HEK293 (cell line): Measurements from ENCODE around the gene IFFO2.
A peak's percentile ranks its signal among the peaks of the same experiment; 100 is the strongest.

Experiments used
- CTCF ChIA-PET: fragments of 350-600 bp; formaldehyde crosslinking; extraction: SDS; loops from one replicate; lab custom pipeline; 2021; ENCODE audit warnings: antibody characterized with exemption; lab: Yijun Ruan, JAX
- POLR2A ChIA-PET: fragments of 300-600 bp; formaldehyde crosslinking; extraction: SDS; loops from one replicate; lab custom pipeline; 2020; ENCODE audit warnings: antibody characterized with exemption, inconsistent platforms; lab: Yijun Ruan, JAX
- H3K27ac ChIP-seq: fragments of 200-500 bp; sonication (Bioruptor generic); 2 replicates; pipeline ENCODE4 v1.5.1; 2014; ENCODE audit warnings: low read depth, low read length, control low read depth, inconsistent platforms; ENCODE audit errors: extremely low read depth
- H3K36me3 ChIP-seq, 2 experiments: fragments of 200-500 bp in 1 of 2; sonication (Bioruptor generic) in 1 of 2; 1 replicate in 1 of 2; 2 replicates in 1 of 2; pipeline ENCODE4 v1.5.1; 2014 to 2017; ENCODE audit warnings: inconsistent platforms in 2 of 2, low read length in 2 of 2; ENCODE audit not compliant: control insufficient read depth in 2 of 2, insufficient read depth in 1 of 2
- H3K4me1 ChIP-seq: fragments of 200-500 bp; sonication (Bioruptor generic); 2 replicates; pipeline ENCODE4 v1.5.1; 2014; ENCODE audit warnings: mild to moderate bottlenecking, low read length, inconsistent platforms; ENCODE audit not compliant: control insufficient read depth, insufficient read depth
- H3K4me3 ChIP-seq: 2 replicates; pipeline ENCODE4 v1.5.1; 2011; ENCODE audit warnings: low read depth, mild to moderate bottlenecking, control low read depth, low read length, moderate library complexity
- H3K9me3 ChIP-seq: fragments of 200-500 bp; sonication (Bioruptor generic); 2 replicates; pipeline ENCODE4 v1.5.1; 2014; ENCODE audit warnings: low read depth, low read length, inconsistent platforms; ENCODE audit not compliant: control insufficient read depth, insufficient read depth
- GLIS1 ChIP-seq: fragments of 450-650 bp; formaldehyde crosslinking; IDR thresholded peaks from 2 replicates; pipeline ENCODE4 v1.5.1; 2016; ENCODE audit warnings: missing biosample characterization, missing genetic modification characterization
- IKZF3 ChIP-seq: fragments of 450-650 bp; IDR thresholded peaks from 2 replicates; pipeline ENCODE4 v1.5.0; 2018; ENCODE audit warnings: missing biosample characterization, mild to moderate bottlenecking, missing genetic modification characterization, moderate library complexity
- KLF16 ChIP-seq: fragments of 450-650 bp; formaldehyde crosslinking; IDR thresholded peaks from 2 replicates; pipeline ENCODE4 v1.5.1; 2017; ENCODE audit warnings: missing biosample characterization, missing genetic modification characterization
- ZBTB8A ChIP-seq: fragments of 450-650 bp; formaldehyde crosslinking; IDR thresholded peaks from 2 replicates; pipeline ENCODE4 v1.5.1; 2016; ENCODE audit warnings: missing biosample characterization, missing genetic modification characterization
- ZFHX2 ChIP-seq: fragments of 450-650 bp; formaldehyde crosslinking; conservative IDR thresholded peaks from 2 replicates; pipeline ENCODE4 v1.5.1; 2016; ENCODE audit warnings: missing biosample characterization, missing genetic modification characterization
- ZNF16 ChIP-seq: fragments of 450-650 bp; formaldehyde crosslinking; IDR thresholded peaks from 2 replicates; pipeline ENCODE4 v1.5.1; 2016; ENCODE audit warnings: low read depth, missing biosample characterization, missing genetic modification characterization
- ZNF19 ChIP-seq: fragments of 450-650 bp; formaldehyde crosslinking; IDR thresholded peaks from 2 replicates; pipeline ENCODE4; 2016; ENCODE audit warnings: missing biosample characterization, missing genetic modification characterization, low read depth
- ZNF311 ChIP-seq: fragments of 450-650 bp; formaldehyde crosslinking; IDR thresholded peaks from 2 replicates; pipeline ENCODE4 v1.5.1; 2017; ENCODE audit warnings: missing biosample characterization, missing genetic modification characterization, borderline replicate concordance
- ZNF354C ChIP-seq: fragments of 450-650 bp; formaldehyde crosslinking; IDR thresholded peaks from 2 replicates; pipeline ENCODE4 v1.5.1; 2016; ENCODE audit warnings: missing biosample characterization, missing genetic modification characterization, low read depth, borderline replicate concordance
- ZNF416 ChIP-seq: fragments of 450-650 bp; formaldehyde crosslinking; IDR thresholded peaks from 2 replicates; pipeline ENCODE4 v1.5.1; 2016; ENCODE audit warnings: missing biosample characterization, missing genetic modification characterization
- ZNF423 ChIP-seq: fragments of 450-650 bp; formaldehyde crosslinking; IDR thresholded peaks from 2 replicates; pipeline ENCODE4 v1.5.1; 2016; ENCODE audit warnings: missing biosample characterization, missing genetic modification characterization
- ZNF433 ChIP-seq: fragments of 450-650 bp; formaldehyde crosslinking; IDR thresholded peaks from 2 replicates; pipeline ENCODE4 v1.5.1; 2016; ENCODE audit warnings: missing biosample characterization, missing genetic modification characterization, low read depth
- ZNF514 ChIP-seq: fragments of 450-650 bp; formaldehyde crosslinking; IDR thresholded peaks from 2 replicates; pipeline ENCODE4 v1.5.1; 2016; ENCODE audit warnings: missing biosample characterization, missing genetic modification characterization
- ZNF544 ChIP-seq: fragments of 450-650 bp; formaldehyde crosslinking; IDR thresholded peaks from 2 replicates; pipeline ENCODE4 v1.5.0; 2017; ENCODE audit warnings: missing biosample characterization, missing genetic modification characterization
- ZNF548 ChIP-seq: fragments of 450-650 bp; formaldehyde crosslinking; IDR thresholded peaks from 2 replicates; pipeline ENCODE4 v1.5.1; 2016; ENCODE audit warnings: missing biosample characterization, missing genetic modification characterization
- ZNF560 ChIP-seq: fragments of 450-650 bp; formaldehyde crosslinking; IDR thresholded peaks from 2 replicates; pipeline ENCODE4 v1.5.1; 2017; ENCODE audit warnings: missing biosample characterization, missing genetic modification characterization, borderline replicate concordance
- ZNF600 ChIP-seq: fragments of 450-650 bp; formaldehyde crosslinking; IDR thresholded peaks from 2 replicates; pipeline ENCODE4 v1.5.1; 2016; ENCODE audit warnings: missing biosample characterization, missing genetic modification characterization
- ZNF654 ChIP-seq: fragments of 450-650 bp; formaldehyde crosslinking; IDR thresholded peaks from 2 replicates; pipeline ENCODE4 v1.5.1; 2016; ENCODE audit warnings: low read depth, missing biosample characterization, missing genetic modification characterization
- TF ChIP-seq, protein P1 (sequence below): fragments of 450-650 bp; formaldehyde crosslinking; IDR thresholded peaks from 2 replicates; pipeline ENCODE4 v1.5.1; 2016; ENCODE audit warnings: missing biosample characterization, missing genetic modification characterization
- TF ChIP-seq, protein P2 (sequence below): fragments of 450-650 bp; formaldehyde crosslinking; IDR thresholded peaks from 2 replicates; pipeline ENCODE4 v1.5.1; 2016; ENCODE audit warnings: missing biosample characterization, missing genetic modification characterization
- TF ChIP-seq, protein P3 (sequence below): fragments of 450-650 bp; formaldehyde crosslinking; IDR thresholded peaks from 2 replicates; pipeline ENCODE4 v1.5.1; 2016; ENCODE audit warnings: missing biosample characterization, missing genetic modification characterization
- TF ChIP-seq, protein P4 (sequence below): fragments of 450-650 bp; formaldehyde crosslinking; IDR thresholded peaks from 2 replicates; pipeline ENCODE4 v1.5.1; 2016; ENCODE audit warnings: missing biosample characterization, missing genetic modification characterization
- TF ChIP-seq, protein P5 (sequence below): fragments of 450-650 bp; formaldehyde crosslinking; IDR thresholded peaks from 2 replicates; pipeline ENCODE4 v1.5.1; 2016; ENCODE audit warnings: missing biosample characterization, missing genetic modification characterization

The IFFO2 gene

DNA sequence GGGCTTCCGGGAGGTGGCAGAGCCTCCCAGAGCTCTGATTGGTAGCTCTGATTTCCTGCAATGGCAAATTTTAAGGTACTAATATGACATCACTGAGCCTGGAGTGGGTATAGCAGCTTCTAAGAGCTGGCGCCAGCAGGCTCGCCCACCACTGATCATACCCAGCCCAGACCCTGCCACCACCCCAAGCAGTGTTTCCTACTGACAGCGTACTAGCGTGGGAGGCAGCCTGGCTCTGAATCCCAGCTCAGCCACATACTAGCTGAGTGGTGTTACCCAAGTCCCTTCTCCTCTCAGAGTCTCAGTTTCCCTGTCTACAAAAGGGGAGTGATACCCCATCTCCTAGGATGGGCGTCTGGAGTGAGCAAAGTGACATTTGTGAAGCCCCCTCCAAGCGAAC is 41.1 kb downstream of the IFFO2 start:
- ChIA-PET POLR2A (interaction anchor here (1.3 kb wide), 1 partner anchor 9 kb away, joined by 6 read pairs; no protein-coding TSS in a partner anchor), CTCF (interaction anchor here (0.6 to 6.0 kb wide), 14 partner anchors 8 to 189 kb away, joined by 3 to 102 read pairs (median 8); partner anchors contain the start of gene ALDH4A1)
- no peaks in the 10 kb centered on the region for H3K9me3 ChIP-seq
- H3K4me1 ChIP-seq: no peaks in the 10 kb centered on the region; the same call in none of the 2 replicates
- no peak overlapping the region for H3K4me3 ChIP-seq
- no peak overlapping the region for H3K27ac ChIP-seq
- peaks cover 0 to 60% of the 10 kb centered on the region in 2 experiments; a peak in 1 of 3 replicates for H3K36me3 ChIP-seq
- TF ChIP-seq ZNF514 (tag by site-specific recombination) (no peak), ZNF544 (no peak), ZNF548 (no peak), ZFHX2 (tag by site-specific recombination) (peak; percentile 23; the same call in 1 of the 2 replicates), ZNF560 (tag by site-specific recombination) (no peak), ZBTB8A (no peak)
- TF ChIP-seq, protein P1, sequence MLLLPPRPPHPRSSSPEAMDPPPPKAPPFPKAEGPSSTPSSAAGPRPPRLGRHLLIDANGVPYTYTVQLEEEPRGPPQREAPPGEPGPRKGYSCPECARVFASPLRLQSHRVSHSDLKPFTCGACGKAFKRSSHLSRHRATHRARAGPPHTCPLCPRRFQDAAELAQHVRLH: no peak
- TF ChIP-seq, all 188 proteins: peak for 1

DNA sequence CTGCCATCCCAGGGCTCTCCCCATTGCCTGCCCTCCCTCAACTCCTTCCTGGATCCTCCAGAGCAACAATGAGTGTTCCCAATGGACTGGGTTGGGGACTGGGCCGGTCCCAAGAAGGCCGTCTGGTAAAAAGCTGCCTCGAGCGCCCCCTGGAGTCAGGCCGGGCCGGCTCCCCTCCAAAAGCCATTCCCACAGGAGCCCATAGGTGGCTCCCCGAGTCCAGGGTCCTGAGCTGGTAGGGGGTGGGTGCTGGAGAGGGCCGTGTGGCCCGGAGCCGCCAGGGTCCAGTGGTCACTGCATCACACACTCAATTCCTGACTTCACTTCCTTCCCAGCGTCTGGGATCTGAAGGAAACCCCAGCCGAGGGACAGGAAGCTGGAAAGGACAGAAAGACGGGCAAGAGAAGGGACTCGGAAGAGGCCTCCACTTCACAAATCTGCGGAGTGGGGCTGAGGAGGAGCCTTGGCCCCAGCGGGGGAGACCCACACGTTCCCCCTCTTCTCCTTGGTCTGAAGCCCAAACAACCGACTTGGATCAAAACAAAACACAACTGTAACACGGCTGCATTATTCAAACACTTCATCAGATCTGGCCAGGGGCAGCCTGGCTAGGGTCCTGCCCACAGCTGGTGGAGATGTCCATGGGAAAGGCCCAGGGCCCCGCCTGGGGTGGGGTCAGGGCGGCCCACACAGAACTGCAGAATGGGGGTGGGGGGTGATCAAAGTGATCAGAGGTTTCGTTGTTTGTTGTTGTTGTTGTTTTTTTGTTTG is 43.2 kb downstream of the IFFO2 start:
- CTCF ChIA-PET: interaction anchor here (0.6 to 6.0 kb wide), 68 partner anchors 9 to 1991 kb away, joined by 3 to 102 read pairs (median 5); partner anchors contain the start of genes ALDH4A1 and IFFO2
- H3K4me1 ChIP-seq: no peaks in the 10 kb centered on the region; the same call in none of the 2 replicates
- H3K9me3 ChIP-seq: no peaks in the 10 kb centered on the region
- H3K4me3 ChIP-seq: no peak overlapping the region
- H3K27ac ChIP-seq: no peak overlapping the region
- peaks cover 0 to 73% of the 10 kb centered on the region in 2 experiments; a peak in 1 of 3 replicates for H3K36me3 ChIP-seq
- POLR2A ChIA-PET: interaction anchor here (0.6 to 1.2 kb wide), 4 partner anchors 10 to 140 kb away, joined by 3 to 7 read pairs (median 5); partner anchors contain the start of genes ALDH4A1 and IFFO2
- TF ChIP-seq, protein P2, sequence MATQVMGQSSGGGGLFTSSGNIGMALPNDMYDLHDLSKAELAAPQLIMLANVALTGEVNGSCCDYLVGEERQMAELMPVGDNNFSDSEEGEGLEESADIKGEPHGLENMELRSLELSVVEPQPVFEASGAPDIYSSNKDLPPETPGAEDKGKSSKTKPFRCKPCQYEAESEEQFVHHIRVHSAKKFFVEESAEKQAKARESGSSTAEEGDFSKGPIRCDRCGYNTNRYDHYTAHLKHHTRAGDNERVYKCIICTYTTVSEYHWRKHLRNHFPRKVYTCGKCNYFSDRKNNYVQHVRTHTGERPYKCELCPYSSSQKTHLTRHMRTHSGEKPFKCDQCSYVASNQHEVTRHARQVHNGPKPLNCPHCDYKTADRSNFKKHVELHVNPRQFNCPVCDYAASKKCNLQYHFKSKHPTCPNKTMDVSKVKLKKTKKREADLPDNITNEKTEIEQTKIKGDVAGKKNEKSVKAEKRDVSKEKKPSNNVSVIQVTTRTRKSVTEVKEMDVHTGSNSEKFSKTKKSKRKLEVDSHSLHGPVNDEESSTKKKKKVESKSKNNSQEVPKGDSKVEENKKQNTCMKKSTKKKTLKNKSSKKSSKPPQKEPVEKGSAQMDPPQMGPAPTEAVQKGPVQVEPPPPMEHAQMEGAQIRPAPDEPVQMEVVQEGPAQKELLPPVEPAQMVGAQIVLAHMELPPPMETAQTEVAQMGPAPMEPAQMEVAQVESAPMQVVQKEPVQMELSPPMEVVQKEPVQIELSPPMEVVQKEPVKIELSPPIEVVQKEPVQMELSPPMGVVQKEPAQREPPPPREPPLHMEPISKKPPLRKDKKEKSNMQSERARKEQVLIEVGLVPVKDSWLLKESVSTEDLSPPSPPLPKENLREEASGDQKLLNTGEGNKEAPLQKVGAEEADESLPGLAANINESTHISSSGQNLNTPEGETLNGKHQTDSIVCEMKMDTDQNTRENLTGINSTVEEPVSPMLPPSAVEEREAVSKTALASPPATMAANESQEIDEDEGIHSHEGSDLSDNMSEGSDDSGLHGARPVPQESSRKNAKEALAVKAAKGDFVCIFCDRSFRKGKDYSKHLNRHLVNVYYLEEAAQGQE (tag by site-specific recombination): no peak
- TF ChIP-seq, protein P1: no peak
- TF ChIP-seq KLF16 (tag by site-specific recombination) (0 out of 2 replicates have a peak, but pooled peaks have one; percentile 22), ZNF19 (tag by site-specific recombination) (no peak), ZNF433 (tag by site-specific recombination) (no peak), ZNF654 (tag by site-specific recombination) (peak; percentile 71), GLIS1 (tag by site-specific recombination) (peak; percentile 6; the same call in 1 of the 2 replicates), ZNF416 (no peak), ZNF311 (no peak), ZNF600 (tag by site-specific recombination) (no peak), IKZF3 (tag by site-specific recombination) (0 out of 2 replicates have a peak, but pooled peaks have one; percentile 22), ZNF16 (tag by site-specific recombination) (no peak), ZNF423 (tag by site-specific recombination) (peak; percentile 92), ZNF354C (tag by site-specific recombination) (no peak)
- TF ChIP-seq, protein P3, sequence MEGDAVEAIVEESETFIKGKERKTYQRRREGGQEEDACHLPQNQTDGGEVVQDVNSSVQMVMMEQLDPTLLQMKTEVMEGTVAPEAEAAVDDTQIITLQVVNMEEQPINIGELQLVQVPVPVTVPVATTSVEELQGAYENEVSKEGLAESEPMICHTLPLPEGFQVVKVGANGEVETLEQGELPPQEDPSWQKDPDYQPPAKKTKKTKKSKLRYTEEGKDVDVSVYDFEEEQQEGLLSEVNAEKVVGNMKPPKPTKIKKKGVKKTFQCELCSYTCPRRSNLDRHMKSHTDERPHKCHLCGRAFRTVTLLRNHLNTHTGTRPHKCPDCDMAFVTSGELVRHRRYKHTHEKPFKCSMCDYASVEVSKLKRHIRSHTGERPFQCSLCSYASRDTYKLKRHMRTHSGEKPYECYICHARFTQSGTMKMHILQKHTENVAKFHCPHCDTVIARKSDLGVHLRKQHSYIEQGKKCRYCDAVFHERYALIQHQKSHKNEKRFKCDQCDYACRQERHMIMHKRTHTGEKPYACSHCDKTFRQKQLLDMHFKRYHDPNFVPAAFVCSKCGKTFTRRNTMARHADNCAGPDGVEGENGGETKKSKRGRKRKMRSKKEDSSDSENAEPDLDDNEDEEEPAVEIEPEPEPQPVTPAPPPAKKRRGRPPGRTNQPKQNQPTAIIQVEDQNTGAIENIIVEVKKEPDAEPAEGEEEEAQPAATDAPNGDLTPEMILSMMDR (tag by site-specific recombination): peak; percentile 87
- TF ChIP-seq, protein P4, sequence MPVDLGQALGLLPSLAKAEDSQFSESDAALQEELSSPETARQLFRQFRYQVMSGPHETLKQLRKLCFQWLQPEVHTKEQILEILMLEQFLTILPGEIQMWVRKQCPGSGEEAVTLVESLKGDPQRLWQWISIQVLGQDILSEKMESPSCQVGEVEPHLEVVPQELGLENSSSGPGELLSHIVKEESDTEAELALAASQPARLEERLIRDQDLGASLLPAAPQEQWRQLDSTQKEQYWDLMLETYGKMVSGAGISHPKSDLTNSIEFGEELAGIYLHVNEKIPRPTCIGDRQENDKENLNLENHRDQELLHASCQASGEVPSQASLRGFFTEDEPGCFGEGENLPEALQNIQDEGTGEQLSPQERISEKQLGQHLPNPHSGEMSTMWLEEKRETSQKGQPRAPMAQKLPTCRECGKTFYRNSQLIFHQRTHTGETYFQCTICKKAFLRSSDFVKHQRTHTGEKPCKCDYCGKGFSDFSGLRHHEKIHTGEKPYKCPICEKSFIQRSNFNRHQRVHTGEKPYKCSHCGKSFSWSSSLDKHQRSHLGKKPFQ: no peak
- TF ChIP-seq, protein P5, sequence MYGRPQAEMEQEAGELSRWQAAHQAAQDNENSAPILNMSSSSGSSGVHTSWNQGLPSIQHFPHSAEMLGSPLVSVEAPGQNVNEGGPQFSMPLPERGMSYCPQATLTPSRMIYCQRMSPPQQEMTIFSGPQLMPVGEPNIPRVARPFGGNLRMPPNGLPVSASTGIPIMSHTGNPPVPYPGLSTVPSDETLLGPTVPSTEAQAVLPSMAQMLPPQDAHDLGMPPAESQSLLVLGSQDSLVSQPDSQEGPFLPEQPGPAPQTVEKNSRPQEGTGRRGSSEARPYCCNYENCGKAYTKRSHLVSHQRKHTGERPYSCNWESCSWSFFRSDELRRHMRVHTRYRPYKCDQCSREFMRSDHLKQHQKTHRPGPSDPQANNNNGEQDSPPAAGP (tag by site-specific recombination): peak; percentile 49; the same call in 1 of the 2 replicates
